GM12878 (cell line): Measurements from ENCODE around the gene PCED1B. TPM values are rescaled to one million over a fixed set of nuclear protein-coding genes. Genes with fewer than 3 reads are reported as not detected.

Source experiments
- ATAC-seq: fragments of 200-7000 bp; cut with Tn5 transposase; 3 replicates; pipeline ENCODE4 v1.9.1; 2020; ENCODE audit warnings: mild to moderate bottlenecking, moderate library complexity
- BruUV-seq: library from RNA; stranded (reverse); fragments of 400-500 nt; replicated peaks from 2 replicates; lab custom pipeline; 2021; lab: Mats Ljungman, UMichigan
- CTCF ChIA-PET: fragments of 300-600 bp; sonication (Branson Sonifier 250); formaldehyde crosslinking; extraction: SDS; loops from one replicate; lab custom pipeline; 2021; ENCODE audit warnings: inconsistent platforms; lab: Yijun Ruan, JAX
- POLR2A ChIA-PET: fragments of 350-600 bp; formaldehyde crosslinking; extraction: SDS; loops from one replicate; lab custom pipeline; 2021; ENCODE audit warnings: inconsistent platforms; lab: Charles Lee
- RAD21 ChIA-PET: fragments of 300-600 bp; sonication (Branson Sonifier 250); formaldehyde crosslinking; loops from one replicate; lab custom pipeline; 2023; ENCODE audit warnings: antibody characterized with exemption; ENCODE audit not compliant: unreplicated experiment; lab: Charles Lee
- SMC1A ChIA-PET: fragments of 300-600 bp; sonication (Branson Sonifier 250); formaldehyde crosslinking; loops from one replicate; lab custom pipeline; 2023; ENCODE audit not compliant: unreplicated experiment, uncharacterized antibody; lab: Charles Lee
- DNase-seq: peaks from one replicate; pipeline ENCODE4 v3.0.0-alpha.2; 2011; ENCODE audit warnings: low read depth, low spot score
- FAIRE-seq: peaks from 3 replicates; lab custom pipeline; 2011; peaks lifted over from hg19 to GRCh38; lab: Jason Lieb, UNC
- H2AFZ ChIP-seq: 2 replicates; pipeline ENCODE4 v1.6.0; 2011; ENCODE audit warnings: low read depth, low read length, control low read depth; ENCODE audit not compliant: control insufficient read depth
- H3K27ac ChIP-seq: 2 replicates; pipeline ENCODE4 v1.5.1; 2011; ENCODE audit warnings: control low read depth; ENCODE audit not compliant: control insufficient read depth, insufficient read depth
- H3K27me3 ChIP-seq, 2 experiments: replicated peaks in 1 of 2; 2 replicates each; pipeline versions ENCODE4 v1.6.0 to v1.6.1; 2011; ENCODE audit warnings: low read length in 1 of 2; ENCODE audit not compliant: control insufficient read depth in 2 of 2, insufficient read depth in 2 of 2
- H3K36me3 ChIP-seq, 2 experiments: 2 replicates each; pipeline ENCODE4 v1.5.1; 2011; ENCODE audit warnings: low read length in 1 of 2; ENCODE audit not compliant: control insufficient read depth in 2 of 2, insufficient read depth in 2 of 2
- H3K4me1 ChIP-seq: 2 replicates; pipeline ENCODE4 v1.6.1; 2011; ENCODE audit warnings: mild to moderate bottlenecking, low read length, moderate library complexity, mixed read lengths; ENCODE audit not compliant: control insufficient read depth, insufficient read depth
- H3K4me2 ChIP-seq: 2 replicates; pipeline ENCODE4 v1.6.0; 2011; ENCODE audit warnings: control low read depth; ENCODE audit not compliant: control insufficient read depth, insufficient read depth
- H3K4me3 ChIP-seq: fragments of 200-600 bp; sonication (generic); 2 replicates; pipeline ENCODE4 v1.5.1; 2016
- H3K79me2 ChIP-seq: 2 replicates; pipeline ENCODE4 v1.6.0; 2011; ENCODE audit warnings: low read length; ENCODE audit not compliant: control insufficient read depth, insufficient read depth
- H3K9ac ChIP-seq: 2 replicates; pipeline ENCODE4 v1.8.0; 2011; ENCODE audit warnings: low read length, control low read depth, mixed read lengths; ENCODE audit not compliant: control insufficient read depth, insufficient read depth
- H3K9me3 ChIP-seq: replicated peaks from 3 replicates; pipeline ENCODE4 v1.5.1; 2011; ENCODE audit warnings: mild to moderate bottlenecking, low read length; ENCODE audit not compliant: control insufficient read depth, insufficient read depth
- H4K20me1 ChIP-seq: 2 replicates; pipeline ENCODE4 v1.6.0; 2011; ENCODE audit not compliant: control insufficient read depth, insufficient read depth
- BCL3 ChIP-seq: IDR thresholded peaks from 2 replicates; pipeline ENCODE4 v1.6.1; 2011; ENCODE audit warnings: borderline replicate concordance, low read depth, mild to moderate bottlenecking, moderate library complexity, low read length; ENCODE audit not compliant: insufficient read depth, poor library complexity, severe bottlenecking
- ESRRA ChIP-seq: IDR thresholded peaks from 2 replicates; pipeline ENCODE4 v1.6.1; 2012; ENCODE audit warnings: mild to moderate bottlenecking, low read length, improper control_type of control experiment
- ETV6 ChIP-seq, 2 experiments: fragments of 450-650 bp in 1 of 2; IDR thresholded peaks in 1 of 2; conservative IDR thresholded peaks in 1 of 2; 2 replicates each; pipeline ENCODE4 v1.6.1; 2014; ENCODE audit warnings: antibody characterized with exemption in 1 of 2, borderline replicate concordance in 1 of 2, low read depth in 1 of 2, mild to moderate bottlenecking in 1 of 2, moderate library complexity in 1 of 2
- FOS ChIP-seq: IDR thresholded peaks from 3 replicates; pipeline ENCODE4 v1.6.1; 2011; ENCODE audit warnings: borderline replicate concordance; ENCODE audit not compliant: insufficient read length; ENCODE audit errors: extremely low read depth
- GABPA ChIP-seq: IDR thresholded peaks from 2 replicates; pipeline ENCODE4 v1.6.1; 2014; ENCODE audit warnings: antibody characterized with exemption, low read depth, mild to moderate bottlenecking, inconsistent platforms
- NFXL1 ChIP-seq: fragments of 450-650 bp; IDR thresholded peaks from 2 replicates; pipeline ENCODE4 v1.6.1; 2017; ENCODE audit warnings: antibody characterized with exemption, mild to moderate bottlenecking, borderline replicate concordance
- RELA ChIP-seq: fragments of 450-650 bp; IDR thresholded peaks from 2 replicates; pipeline ENCODE4 v1.8.0; 2014; ENCODE audit warnings: borderline replicate concordance; ENCODE audit not compliant: partially characterized antibody
- SIN3A ChIP-seq: IDR thresholded peaks from 2 replicates; pipeline ENCODE4 v1.6.1; 2012; ENCODE audit warnings: low read depth, low read length, improper control_type of control experiment
- SKIL ChIP-seq: fragments of 450-650 bp; IDR thresholded peaks from 2 replicates; pipeline ENCODE4 v1.6.1; 2017; ENCODE audit warnings: mild to moderate bottlenecking, low read depth, inconsistent platforms; ENCODE audit not compliant: poor library complexity, severe bottlenecking
- SMAD1 ChIP-seq: fragments of 450-650 bp; IDR thresholded peaks from 2 replicates; pipeline ENCODE4 v1.6.1; 2018; ENCODE audit warnings: mild to moderate bottlenecking, low read depth; ENCODE audit not compliant: partially characterized antibody
- SPI1 ChIP-seq: IDR thresholded peaks from 2 replicates; pipeline ENCODE4 v1.6.1; 2011; ENCODE audit warnings: low read depth, mild to moderate bottlenecking, low read length, moderate library complexity, borderline replicate concordance; ENCODE audit not compliant: insufficient read depth
- SREBF1 ChIP-seq: IDR thresholded peaks from 2 replicates; pipeline ENCODE4 v1.6.1; 2012; ENCODE audit warnings: mild to moderate bottlenecking, low read length
- STAT1 ChIP-seq: fragments of 450-650 bp; conservative IDR thresholded peaks from 2 replicates; pipeline ENCODE4 v1.6.1; 2014; ENCODE audit warnings: antibody characterized with exemption, mild to moderate bottlenecking
- YY1 ChIP-seq: IDR thresholded peaks from 2 replicates; pipeline ENCODE4 v1.6.1; 2011; ENCODE audit warnings: low read depth, mild to moderate bottlenecking, low read length
- ZNF687 ChIP-seq: fragments of 450-650 bp; IDR thresholded peaks from 2 replicates; pipeline ENCODE4 v1.6.1; 2017; ENCODE audit warnings: mild to moderate bottlenecking, moderate library complexity
- WGBS: methylation state at CpG from one replicate; pipeline ENCODE4 v1.1.6; 2016; ENCODE audit warnings: low lambda C conversion rate; ENCODE audit not compliant: insufficient replicate concordance, insufficient coverage; ENCODE audit errors: missing lambda C conversion rate; 5-methylcytosine and 5-hydroxymethylcytosine counted together
- in situ Hi-C: fragments of 300-500 bp; cut with MboI; formaldehyde crosslinking; loops from 9 replicates; pipeline ENCODE4 v1.14.3; 2018; ENCODE audit warnings: mixed read lengths
- intact Hi-C: fragments of 100-400 bp; cut with micrococcal nuclease; formaldehyde crosslinking; loops from one replicate; pipeline ENCODE4 v1.14.2; 2022; ENCODE audit not compliant: unreplicated experiment
- polyA plus RNA-seq, 11 experiments: library from polyadenylated mRNA; depleted of rRNA in 4 of 11; unstranded in 6 of 11; stranded (reverse) in 5 of 11; fragments of >200 nt; fragmentation: Nextera tagmentation in 4 of 11; fragmentation: Illumina TruSeq in 1 of 11; extraction: Ambion mirVana in 4 of 11; extraction: Trizol in 1 of 11; gene quantifications; 1 replicate in 1 of 11; 2 replicates in 10 of 11; pipeline versions ENCODE4 v1.2.1 to v1.2.3, GENCODE V29; 2011 to 2016; ENCODE audit warnings: inconsistent platforms in 2 of 11, missing spikeins in 2 of 11, low read depth in 1 of 11
- total RNA-seq, 4 experiments: library from RNA; depleted of rRNA in 3 of 4; stranded (reverse); fragments of >200 nt in 3 of 4; fragmentation: Illumina TruSeq in 1 of 4; extraction: Trizol in 1 of 4; gene quantifications; 2 replicates each; pipeline versions ENCODE4 v1.2.1 to v1.2.3, GENCODE V29; 2013 to 2021

The PCED1B gene
- total and polyA plus RNA-seq, 10 of the 15 experiments (the other 5 are each of a cell fraction or from before 2014, with no cell fraction given): 0.80 to 8.8 (median 3.0) TPM

GRCh38 chr12:47188576-47189441 is 109.4 kb downstream of the PCED1B start:
- SMC1A ChIA-PET: interaction anchor here (0.6 to 1.2 kb wide), 2 partner anchors 156 to 176 kb away, joined by 3 read pairs; no protein-coding TSS in a partner anchor
- no peaks in the 10 kb centered on the region for H3K9me3 ChIP-seq
- TF ChIP-seq SMAD1 (no peak), ZNF687 (no peak), FOS (no peak), RELA (no peak), SREBF1 (no peak), STAT1 (no peak), ESRRA (no peak), SKIL (no peak), NFXL1 (no peak), SIN3A (no peak), BCL3 (no peak), YY1 (no peak), GABPA (no peak), SPI1 (no peak), ETV6 (conservative IDR thresholded peaks at IDR 0.05 in 1 of 2, IDR thresholded peaks at IDR 0.05 in 1 of 2; ENCODE audit: borderline replicate concordance in 1 of 2, low read depth in 1 of 2) (no peak)

More at GRCh38 chr12:47188576-47189441, 109.4 kb downstream of the PCED1B start:
- no peak overlapping the region for H3K4me3 ChIP-seq
- no peaks in the 10 kb centered on the region for H3K36me3 ChIP-seq
- peaks cover 12% of the 10 kb centered on the region for H3K4me1 ChIP-seq
- POLR2A ChIA-PET: interaction anchor here (0.5 to 0.7 kb wide), 2 partner anchors 8 to 19 kb away, joined by 3 to 6 read pairs; no protein-coding TSS in a partner anchor
- intact Hi-C loops: no loop called here
- 44% methylated on average over 6 of the region's 6 CpGs for WGBS
- H3K27me3 ChIP-seq: no peaks in the 10 kb centered on the region
- DNase-seq (no peak), ATAC-seq (no peak), FAIRE-seq (no peak)
- CTCF ChIA-PET: no interaction called here
- H3K27ac ChIP-seq: no peak overlapping the region
- in situ Hi-C loops: no loop called here
- H3K9ac ChIP-seq: no peak overlapping the region
- BruUV-seq: no TSS peak
- no peak overlapping the region for H3K4me2 ChIP-seq
- H3K79me2 ChIP-seq: no peaks in the 10 kb centered on the region
- no peaks in the 10 kb centered on the region for H4K20me1 ChIP-seq
- H2AFZ ChIP-seq: no peak overlapping the region
- RAD21 ChIA-PET: no interaction called here
